Retinal pigment epithelial cell (primary cell): Measurements from ENCODE around the gene EVX2.

Experiments used
- DNase-seq: peaks from one replicate; pipeline ENCODE4 v3.0.0-alpha.2; 2010; ENCODE audit warnings: low read depth
- H3K4me3 ChIP-seq: 2 replicates; pipeline ENCODE4 v1.5.1; 2011; ENCODE audit warnings: mild to moderate bottlenecking, low read length, control low read depth, moderate library complexity
- CTCF ChIP-seq: conservative IDR thresholded peaks from 2 replicates; pipeline ENCODE4 v1.5.1; 2011; ENCODE audit warnings: low read depth, low read length, control low read depth, inconsistent platforms

EVX2 gene

GRCh38 chr2:176091329-176092258, 7.8 kb upstream of the EVX2 start:
- no peak for DNase-seq
- TF ChIP-seq CTCF: no peak
- H3K4me3 ChIP-seq: no peak overlapping the region

GRCh38 chr2:176090862-176091261, 7.1 kb upstream of the EVX2 start:
- DNase-seq: no peak
- no peak for TF ChIP-seq CTCF
- H3K4me3 ChIP-seq: no peak overlapping the region

GRCh38 chr2:176089843-176090395, 6.2 kb upstream of the EVX2 start:
- DNase-seq: no peak
- no peak for TF ChIP-seq CTCF
- no peak overlapping the region for H3K4me3 ChIP-seq

- no peak for DNase-seq
- TF ChIP-seq CTCF: no peak
- no peak overlapping the region for H3K4me3 ChIP-seq
These were observed 5.4 kb upstream of the EVX2 start for GRCh38 chr2:176088937-176089842.

GRCh38 chr2:176088048-176088936, 4.5 kb upstream of the EVX2 start:
- TF ChIP-seq CTCF: peak; percentile 78
- peak overlapping the region; percentile 16 for H3K4me3 ChIP-seq
- DNase-seq: no peak

GRCh38 chr2:176087330-176088047, 3.7 kb upstream of the EVX2 start:
- TF ChIP-seq CTCF: no peak
- H3K4me3 ChIP-seq: no peak overlapping the region
- no peak for DNase-seq
